ENCODE measurements around the gene MISP.

The MISP gene

GRCh38 chr19:778910-779653 lies 28.2 kb downstream of the MISP start:
- no peak for FAIRE-seq

GRCh38 chr19:780935-781334 lies 30.0 kb downstream of the MISP start:
- FAIRE-seq: no peak

GRCh38 chr19:781800-782184 lies 30.9 kb downstream of the MISP start:
- no peak for FAIRE-seq

- FAIRE-seq: peak; percentile 91
These were observed 31.4 kb downstream of the MISP start for GRCh38 chr19:782185-782877.

GRCh38 chr19:782878-783668 lies 32.2 kb downstream of the MISP start:
- no peak for FAIRE-seq

- FAIRE-seq: no peak
These were observed 33.6 kb downstream of the MISP start for GRCh38 chr19:784541-784940.

- no peak for FAIRE-seq
These were observed 36.6 kb downstream of the MISP start for GRCh38 chr19:787536-787935.

GRCh38 chr19:788686-788982 lies 37.7 kb downstream of the MISP start:
- no peak for FAIRE-seq

- FAIRE-seq: no peak
These were observed 38.2 kb downstream of the MISP start for GRCh38 chr19:788983-789700.

- FAIRE-seq: no peak
These were observed 38.8 kb downstream of the MISP start for GRCh38 chr19:789701-790060.

- no peak for FAIRE-seq
These were observed 40.2 kb downstream of the MISP start for GRCh38 chr19:791007-791566.

GRCh38 chr19:791567-792305 lies 40.8 kb downstream of the MISP start:
- no peak for FAIRE-seq

GRCh38 chr19:792306-792885 lies 41.5 kb downstream of the MISP start:
- peak; percentile 51 for FAIRE-seq

GRCh38 chr19:793806-794205 lies 42.9 kb downstream of the MISP start:
- FAIRE-seq: no peak

GRCh38 chr19:795073-795611 lies 44.2 kb downstream of the MISP start:
- FAIRE-seq: no peak

- FAIRE-seq: no peak
These were observed 45.0 kb downstream of the MISP start for GRCh38 chr19:795691-796581.

- FAIRE-seq: peak; percentile 99
These were observed 46.0 kb downstream of the MISP start, which contains the start of gene PTBP1 for GRCh38 chr19:796692-797527. TSS of gene PTBP1 (plus strand) at chr19:797452. CDS start at chr19:797498, 46 bp downstream.

GRCh38 chr19:797528-798414 lies 46.9 kb downstream of the MISP start:
- FAIRE-seq: no peak
